Spleen (tissue), 7 donors: ENCODE measurements around the gene FUOM.

Experiments used
- CTCF ChIP-seq, 11 experiments: fragments of 200-600 bp in 7 of 11; fragments of 450-650 bp in 4 of 11; sonication (generic) in 4 of 11; IDR thresholded peaks in 8 of 11; conservative IDR thresholded peaks in 3 of 11; 1 replicate in 7 of 11; 2 replicates in 4 of 11; pipeline versions ENCODE4 v1.4.0 to v1.8.0; 2016 to 2021; ENCODE audit warnings: antibody characterized with exemption in 11 of 11, inconsistent platforms in 4 of 11, mild to moderate bottlenecking in 1 of 11
- POLR2A ChIP-seq, 3 donors: fragments of 450-650 bp; IDR thresholded peaks; one replicate each; pipeline ENCODE4 v1.5.1; 2017; ENCODE audit warnings: antibody characterized with exemption in 3 of 3, mild to moderate bottlenecking in 1 of 3
- donor health status: DM: no; HTN: no; CAD: no; lungs with moderate emphysema.
- donor health status: DM: no; HTN: no; CAD: no.
- donor health status: DM: no; HTN: no; CAD: no.

GRCh38 chr10:133327651-133328357 lies 30.0 kb downstream of the FUOM start:
- TF ChIP-seq CTCF (IDR thresholded peaks at IDR 0.05 in 8 of 11, conservative IDR thresholded peaks at IDR 0.05 in 3 of 11) (no peak), POLR2A (IDR thresholded peaks at IDR 0.05) (no peak)
